ENCODE results near the gene AEBP2.
"Not testable (repeated sequence)": the region's sequence is repeated elsewhere in the genome, so short reads cannot be mapped to it uniquely, and the experiment has no call there.

Gene AEBP2

GRCh38 chr12:19439059-19440018 is at the start of gene AEBP2:
AEBP2 (plus strand) TSS chr12:19439492; CDS start chr12:19439700, 208 bp downstream.
- Histone ChIP-seq H3K4me2 (ENCODE audit: low read length) (peak within 1 kb of the TSS; percentile 64), H3K9ac (peak within 1 kb of the TSS; percentile 93), H3K4me1 (peaks cover 6% of the 10 kb centered on the region), H3K36me3 (ENCODE audit: control insufficient read depth, insufficient read depth, low read length) (no peaks in the 10 kb centered on the region), H3K27me3 (ENCODE audit: control insufficient read depth, insufficient read depth, low read length) (no peaks in the 10 kb centered on the region), H3K4me3 (ENCODE audit: low read depth, low read length) (peak within 1 kb of the TSS; percentile 77), H3K79me2 (peaks cover 27% of the 10 kb centered on the region), H3K27ac (peak within 1 kb of the TSS; percentile 83), H2AFZ (peak within 1 kb of the TSS; percentile 98), H3K9me3 (ENCODE audit: control insufficient read depth, low read length) (no peaks in the 10 kb centered on the region)
- TF ChIP-seq CTCF (IDR thresholded peaks at IDR 0.05) = no peak

GRCh38 chr12:19390051-19390598 is 49.2 kb upstream of the AEBP2 start:
- Histone ChIP-seq H3K4me1 (no peaks in the 10 kb centered on the region), H3K4me2 (ENCODE audit: low read length) (no peak overlapping the region), H3K27me3 (ENCODE audit: control insufficient read depth, insufficient read depth, low read length) (no peaks in the 10 kb centered on the region), H3K9ac (no peak overlapping the region), H2AFZ (no peak overlapping the region), H3K36me3 (ENCODE audit: control insufficient read depth, insufficient read depth, low read length) (no peaks in the 10 kb centered on the region), H3K79me2 (no peaks in the 10 kb centered on the region), H3K4me3 (ENCODE audit: low read depth, low read length) (no peak overlapping the region), H3K27ac (no peak overlapping the region), H3K9me3 (ENCODE audit: control insufficient read depth, low read length) (no peaks in the 10 kb centered on the region)
- TF ChIP-seq CTCF (IDR thresholded peaks at IDR 0.05) = no peak

DNA sequence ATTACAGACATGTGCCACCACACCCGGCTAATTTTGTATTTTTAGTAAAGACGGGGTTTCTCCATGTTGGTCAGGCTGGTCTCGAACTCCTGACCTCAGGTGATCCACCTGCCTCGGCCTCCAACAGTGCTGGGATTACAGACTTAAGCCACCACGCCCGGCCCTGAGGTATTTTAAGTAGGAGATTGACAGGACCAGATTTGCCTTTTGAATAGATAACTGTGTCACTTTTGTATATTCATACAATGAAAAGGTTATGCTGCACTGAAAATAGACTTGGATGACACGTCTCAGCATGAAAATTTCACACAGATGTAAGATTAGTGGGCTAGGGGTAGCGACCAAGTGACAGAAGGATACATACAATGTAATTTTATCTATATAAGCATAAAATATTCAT is 46.6 kb upstream of the AEBP2 start:
- not testable (repeated sequence) for H3K9ac ChIP-seq; H3K36me3 ChIP-seq (ENCODE audit: control insufficient read depth, insufficient read depth, low read length); H3K79me2 ChIP-seq; H3K27ac ChIP-seq; H3K4me1 ChIP-seq; H3K27me3 ChIP-seq (ENCODE audit: control insufficient read depth, insufficient read depth, low read length); H2AFZ ChIP-seq; H3K9me3 ChIP-seq (ENCODE audit: control insufficient read depth, low read length); H3K4me2 ChIP-seq (ENCODE audit: low read length); H3K4me3 ChIP-seq (ENCODE audit: low read depth, low read length)

DNA sequence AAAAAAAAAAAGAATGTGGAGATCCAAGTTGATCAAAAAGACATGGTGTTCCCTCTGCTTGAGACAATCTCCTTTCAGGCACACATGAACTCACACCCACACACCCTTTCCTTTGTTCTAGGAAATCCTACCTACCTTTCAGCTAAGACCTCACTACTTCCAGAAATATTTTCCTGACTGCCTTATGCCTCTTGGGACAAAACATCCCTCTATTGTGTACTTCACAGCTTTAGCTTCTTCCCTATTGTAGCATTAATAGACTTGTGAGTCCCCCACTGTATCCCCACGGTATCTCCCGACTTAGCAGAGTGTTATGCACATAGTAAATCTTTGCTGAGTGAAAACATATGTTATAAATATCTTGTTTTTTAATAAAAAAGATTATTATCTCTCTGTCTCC is 44.9 kb upstream of the AEBP2 start:
- Histone ChIP-seq H2AFZ (no peak overlapping the region), H3K27me3 (ENCODE audit: control insufficient read depth, insufficient read depth, low read length) (no peaks in the 10 kb centered on the region), H3K9ac (no peak overlapping the region), H3K27ac (no peak overlapping the region), H3K36me3 (ENCODE audit: control insufficient read depth, insufficient read depth, low read length) (no peaks in the 10 kb centered on the region), H3K4me2 (ENCODE audit: low read length) (no peak overlapping the region), H3K4me3 (ENCODE audit: low read depth, low read length) (no peak overlapping the region), H3K79me2 (no peaks in the 10 kb centered on the region), H3K9me3 (ENCODE audit: control insufficient read depth, low read length) (no peaks in the 10 kb centered on the region), H3K4me1 (no peaks in the 10 kb centered on the region)
- no peak for TF ChIP-seq CTCF (IDR thresholded peaks at IDR 0.05)

DNA sequence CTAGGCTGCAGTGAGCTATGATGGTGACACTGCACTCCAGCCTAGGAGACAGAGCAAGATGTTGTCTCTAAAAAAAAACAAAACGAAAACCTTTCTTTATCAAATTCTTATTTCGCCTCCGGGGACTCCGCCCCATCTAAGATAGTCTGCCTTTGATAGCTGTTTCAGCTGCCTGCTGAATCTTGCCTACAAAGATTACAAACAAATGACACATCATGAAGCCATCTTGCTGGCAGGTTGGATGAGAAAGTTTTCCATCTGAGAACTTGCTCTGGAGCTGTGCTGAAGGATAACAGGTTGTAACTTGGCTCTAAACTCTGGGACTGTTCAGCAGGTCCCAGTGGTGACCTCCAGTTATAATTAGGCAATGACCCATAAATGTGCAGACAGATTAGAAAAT is 41.8 kb upstream of the AEBP2 start:
- H3K4me1 ChIP-seq = no peaks in the 10 kb centered on the region
- H3K36me3 ChIP-seq (ENCODE audit: control insufficient read depth, insufficient read depth, low read length) = no peaks in the 10 kb centered on the region
- no peak overlapping the region for H3K9ac ChIP-seq
- no peaks in the 10 kb centered on the region for H3K9me3 ChIP-seq (ENCODE audit: control insufficient read depth, low read length)
- H3K4me2 ChIP-seq (ENCODE audit: low read length) = no peak overlapping the region
- no peak overlapping the region for H2AFZ ChIP-seq
- no peaks in the 10 kb centered on the region for H3K79me2 ChIP-seq
- H3K4me3 ChIP-seq (ENCODE audit: low read depth, low read length) = no peak overlapping the region
- no peaks in the 10 kb centered on the region for H3K27me3 ChIP-seq (ENCODE audit: control insufficient read depth, insufficient read depth, low read length)
- TF ChIP-seq CTCF (IDR thresholded peaks at IDR 0.05) = no peak
- H3K27ac ChIP-seq = no peak overlapping the region
